ENCODE results near the gene SUPT4H1. TPM values are rescaled to one million over a fixed set of nuclear protein-coding genes. Genes with fewer than 3 reads are reported as not detected.

Gene SUPT4H1
- total and polyA plus RNA-seq, 9 of the 15 experiments (the other 6 are each of a cell fraction or from before 2014, with no cell fraction given), result 62.1 to 320 (median 117) TPM

- TF ChIP-seq ILK (tag; IDR thresholded peaks at IDR 0.05; ENCODE audit: borderline replicate concordance, low read depth), result no peak
- no peak for TF ChIP-seq CEBPB (tag; IDR thresholded peaks at IDR 0.05)
- TF ChIP-seq CTCF (IDR thresholded peaks at IDR 0.05 in 2 of 3, conservative IDR thresholded peaks at IDR 0.05 in 1 of 3; ENCODE audit: insufficient read depth in 2 of 3, low read depth in 1 of 3, low read length in 3 of 3), result no peak
- no peak for TF ChIP-seq ZNF280A (IDR thresholded peaks at IDR 0.05; ENCODE audit: low read depth, partially characterized antibody)
- TF ChIP-seq SOX6 (IDR thresholded peaks at IDR 0.05), result peak; percentile 93
- TF ChIP-seq ZNF57 (CRISPR knock-in tag; IDR thresholded peaks at IDR 0.05), result 0 out of 2 replicates have a peak, but pooled peaks have one; percentile 31
- no peak for TF ChIP-seq SAFB2 (IDR thresholded peaks at IDR 0.05; ENCODE audit: borderline replicate concordance, low read depth, low read length, severe bottlenecking)
- peak; percentile 93 for TF ChIP-seq ELF4 (CRISPR knock-in tag; IDR thresholded peaks at IDR 0.05)
- TF ChIP-seq ZNF140 (CRISPR knock-in tag; IDR thresholded peaks at IDR 0.05), result no peak
- peak; percentile 23 for TF ChIP-seq NEUROD1 (IDR thresholded peaks at IDR 0.05; ENCODE audit: borderline replicate concordance, low read depth, low read length, partially characterized antibody)
- peak; percentile 33; the same call in 1 of the 2 replicates for TF ChIP-seq PHF8 (IDR thresholded peaks at IDR 0.05; ENCODE audit: borderline replicate concordance, low read length)
- no peak for TF ChIP-seq NR2C2 (CRISPR knock-in tag; IDR thresholded peaks at IDR 0.05)
- peak; percentile 53; the same call in 1 of the 2 replicates for TF ChIP-seq NR2C2 (tag; IDR thresholded peaks at IDR 0.05)
- peak; percentile 51; the same call in 1 of the 2 replicates for TF ChIP-seq ZBTB26 (CRISPR knock-in tag; IDR thresholded peaks at IDR 0.05)
- TF ChIP-seq RCOR1 (IDR thresholded peaks at IDR 0.05; ENCODE audit: borderline replicate concordance in 1 of 2, low read depth in 2 of 2, low read length in 2 of 2), result peak; percentile 36 to 81; a peak in 3 of 4 replicates
- TF ChIP-seq MBD2 (IDR thresholded peaks at IDR 0.05; ENCODE audit: borderline replicate concordance, low read depth), result peak; percentile 65; the same call in 1 of the 2 replicates
- TF ChIP-seq PHTF2 (CRISPR knock-in tag; IDR thresholded peaks at IDR 0.05), result no peak
Observed at GRCh38 chr17:58364270-58364942, 12.4 kb upstream of the SUPT4H1 start (continued).
